ENCODE results near the gene PFN1. TPM values are rescaled to one million over a fixed set of nuclear protein-coding genes. Genes with fewer than 3 reads are reported as not detected.
A peak's percentile ranks its signal among the peaks of the same experiment; 100 is the strongest.

PFN1 gene
- total RNA-seq, 1 experiment from 2014 or later, result 1,459 TPM

DNA sequence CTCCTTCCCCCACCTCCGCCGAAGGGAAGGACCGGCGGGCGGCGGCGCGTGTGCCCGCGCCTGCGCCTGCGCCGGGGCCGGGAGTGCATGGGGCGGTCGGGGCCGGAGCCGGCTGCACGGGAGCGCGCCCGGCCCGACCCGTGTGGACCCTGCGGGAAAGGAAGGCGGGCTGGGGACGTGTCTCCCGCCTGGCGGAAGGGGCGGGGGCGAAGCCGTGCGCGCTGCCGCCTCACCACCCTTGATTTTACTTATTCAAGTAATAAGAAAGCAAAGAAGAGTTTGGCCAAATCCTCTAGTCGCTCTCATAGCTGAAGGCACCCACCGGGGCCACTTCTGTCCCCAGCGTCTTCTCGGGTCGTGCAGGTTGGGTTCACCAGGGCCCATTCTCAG, 596 bp upstream of the PFN1 start:
- BruUV-seq (replicated peaks), result TSS peak; percentile 7
- Histone ChIP-seq H3K4me1 (replicated peaks; ENCODE audit: insufficient read depth) (peaks cover 39% of the 10 kb centered on the region), H3K79me2 (ENCODE audit: low read depth) (peaks cover 51% of the 10 kb centered on the region), H3K9me2 (ENCODE audit: insufficient read depth) (no peaks in the 10 kb centered on the region), H4K20me1 (ENCODE audit: insufficient read depth) (peaks cover 34% of the 10 kb centered on the region), H2AFZ (peak overlapping the region; percentile 74), H3F3A (ENCODE audit: insufficient read depth, low read depth) (peaks cover 78% of the 10 kb centered on the region), H3K27me3 (ENCODE audit: insufficient read depth, low read depth) (no peaks in the 10 kb centered on the region), H3K4me2 (peak overlapping the region; percentile 84), H3K4me3 (peak overlapping the region; percentile 99), H3K9me3 (ENCODE audit: insufficient read depth, low read depth) (no peaks in the 10 kb centered on the region), H3K36me3 (ENCODE audit: low read depth) (peaks cover 21% of the 10 kb centered on the region), H3K27ac (peak overlapping the region; percentile 99)
- ChIA-PET CTCF (interaction anchor here (0.6 kb wide), 1 partner anchor 156 kb away, joined by 3 read pairs; no protein-coding TSS in a partner anchor), POLR2A (ENCODE audit: unreplicated experiment) (interaction anchor here (0.6 to 3.0 kb wide), 4 partner anchors 9 to 269 kb away, joined by 3 to 42 read pairs (median 8); partner anchors contain the start of genes RNF167, SLC25A11 and SPAG7)
- peak; percentile 71 to 92 for DNase-seq
- intact Hi-C loops (cut with micrococcal nuclease; ENCODE audit: unreplicated experiment), result loop anchor here (1.0 to 10.0 kb wide), 6 partner anchors 9 to 239 kb away; partner anchors contain the start of genes ARRB2, INCA1, KIF1C and MINK1
- no peak for TF ChIP-seq EZH2 (IDR thresholded peaks at IDR 0.05; ENCODE audit: low read depth)
- TF ChIP-seq, protein P1, sequence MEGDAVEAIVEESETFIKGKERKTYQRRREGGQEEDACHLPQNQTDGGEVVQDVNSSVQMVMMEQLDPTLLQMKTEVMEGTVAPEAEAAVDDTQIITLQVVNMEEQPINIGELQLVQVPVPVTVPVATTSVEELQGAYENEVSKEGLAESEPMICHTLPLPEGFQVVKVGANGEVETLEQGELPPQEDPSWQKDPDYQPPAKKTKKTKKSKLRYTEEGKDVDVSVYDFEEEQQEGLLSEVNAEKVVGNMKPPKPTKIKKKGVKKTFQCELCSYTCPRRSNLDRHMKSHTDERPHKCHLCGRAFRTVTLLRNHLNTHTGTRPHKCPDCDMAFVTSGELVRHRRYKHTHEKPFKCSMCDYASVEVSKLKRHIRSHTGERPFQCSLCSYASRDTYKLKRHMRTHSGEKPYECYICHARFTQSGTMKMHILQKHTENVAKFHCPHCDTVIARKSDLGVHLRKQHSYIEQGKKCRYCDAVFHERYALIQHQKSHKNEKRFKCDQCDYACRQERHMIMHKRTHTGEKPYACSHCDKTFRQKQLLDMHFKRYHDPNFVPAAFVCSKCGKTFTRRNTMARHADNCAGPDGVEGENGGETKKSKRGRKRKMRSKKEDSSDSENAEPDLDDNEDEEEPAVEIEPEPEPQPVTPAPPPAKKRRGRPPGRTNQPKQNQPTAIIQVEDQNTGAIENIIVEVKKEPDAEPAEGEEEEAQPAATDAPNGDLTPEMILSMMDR (conservative IDR thresholded peaks at IDR 0.05), result no peak

DNA sequence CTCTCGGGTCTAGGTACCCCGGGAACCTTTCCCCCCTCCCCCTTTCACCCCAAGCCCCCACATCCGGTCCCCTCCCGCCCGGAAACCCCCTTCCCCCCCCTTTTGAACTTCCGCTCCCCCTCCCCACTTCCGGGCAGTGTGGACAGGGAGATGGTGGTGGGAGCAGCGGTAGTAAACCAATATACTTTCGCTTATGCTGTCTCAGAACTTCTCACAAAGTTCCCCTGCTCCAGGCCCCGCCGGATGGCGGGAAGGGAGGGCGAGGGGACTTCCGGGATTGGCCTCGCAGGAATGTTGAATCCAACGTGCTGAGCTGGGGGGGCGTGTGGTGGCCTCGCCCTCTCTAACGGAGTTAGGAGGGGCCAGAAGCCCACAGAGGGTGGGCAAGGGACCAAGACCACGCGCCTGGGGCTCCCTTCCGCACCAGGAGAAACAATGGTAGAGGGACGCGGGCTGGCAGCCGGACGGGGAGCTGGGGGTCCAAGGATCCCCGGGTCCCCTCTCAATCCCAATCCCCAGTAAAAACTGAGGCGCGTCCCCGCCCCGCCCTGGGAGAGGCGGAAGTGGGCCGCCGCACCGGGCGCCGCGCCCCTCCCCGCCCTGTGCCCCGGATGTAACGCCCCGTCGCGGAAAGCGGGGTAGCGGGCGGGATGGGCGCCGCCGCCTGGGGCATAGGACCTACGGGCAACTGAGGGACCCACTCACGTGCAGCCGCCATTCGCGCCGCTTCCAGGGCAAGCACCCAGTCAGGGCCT, 742 bp downstream of the PFN1 start:
- TF ChIP-seq, protein P1 (conservative IDR thresholded peaks at IDR 0.05), result no peak
- no peak for TF ChIP-seq EZH2 (IDR thresholded peaks at IDR 0.05; ENCODE audit: low read depth)
- peak in 1 of 2 experiments; percentile 58 for DNase-seq
- CTCF ChIA-PET, result interaction anchor here (0.6 kb wide), 1 partner anchor 39 kb away, joined by 3 read pairs; no protein-coding TSS in a partner anchor
- H3K27me3 ChIP-seq (ENCODE audit: insufficient read depth, low read depth), result no peaks in the 10 kb centered on the region
- H4K20me1 ChIP-seq (ENCODE audit: insufficient read depth), result peaks cover 39% of the 10 kb centered on the region
- POLR2A ChIA-PET (ENCODE audit: unreplicated experiment), result interaction anchor here (0.6 to 3.0 kb wide), 4 partner anchors 7 to 157 kb away, joined by 3 to 42 read pairs (median 8); partner anchors contain the start of genes RNF167, SLC25A11 and SPAG7
- H3K9me3 ChIP-seq (ENCODE audit: insufficient read depth, low read depth), result no peaks in the 10 kb centered on the region
- peak overlapping the region; percentile 78; the same call in 1 of the 2 replicates for H2AFZ ChIP-seq
- H3F3A ChIP-seq (ENCODE audit: insufficient read depth, low read depth), result peaks cover 85% of the 10 kb centered on the region
- H3K36me3 ChIP-seq (ENCODE audit: low read depth), result peaks cover 28% of the 10 kb centered on the region
- H3K9me2 ChIP-seq (ENCODE audit: insufficient read depth), result no peaks in the 10 kb centered on the region
- BruUV-seq (replicated peaks), result no TSS peak
- H3K4me2 ChIP-seq, result peak overlapping the region; percentile 84
- H3K27ac ChIP-seq, result peak overlapping the region; percentile 99
- peaks cover 65% of the 10 kb centered on the region for H3K79me2 ChIP-seq (ENCODE audit: low read depth)
- intact Hi-C loops (cut with micrococcal nuclease; ENCODE audit: unreplicated experiment), result loop anchor here (1.0 to 10.0 kb wide), 3 partner anchors 39 to 113 kb away; partner anchors contain the start of genes INCA1, KIF1C and MINK1
- H3K4me1 ChIP-seq (replicated peaks; ENCODE audit: insufficient read depth), result peaks cover 39% of the 10 kb centered on the region
- peak overlapping the region; percentile 99 for H3K4me3 ChIP-seq

DNA sequence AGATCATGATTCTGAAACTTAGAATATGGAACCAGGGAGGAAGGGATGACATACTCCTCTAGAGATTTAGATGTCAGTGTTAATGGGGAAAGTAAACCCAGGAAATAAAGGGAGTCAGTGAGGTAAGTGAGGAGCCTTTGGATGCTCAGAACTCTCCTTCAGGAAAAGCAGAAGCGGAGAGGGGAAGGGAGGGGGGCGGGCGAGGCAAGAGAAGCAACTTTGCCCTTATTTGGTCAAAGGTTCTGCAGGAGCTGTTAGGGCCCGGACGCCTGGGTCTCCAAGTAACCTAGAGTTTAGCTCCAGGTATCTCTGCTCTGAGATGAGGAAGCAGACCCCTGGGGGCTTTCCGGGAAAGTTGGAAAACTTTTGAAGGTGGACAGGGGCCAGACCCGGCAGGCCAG, 1.3 kb downstream of the PFN1 start:
- Histone ChIP-seq H3K36me3 (ENCODE audit: low read depth) (peaks cover 29% of the 10 kb centered on the region), H3K4me3 (peak overlapping the region; percentile 99), H3K9me3 (ENCODE audit: insufficient read depth, low read depth) (no peaks in the 10 kb centered on the region), H3K4me1 (replicated peaks; ENCODE audit: insufficient read depth) (peaks cover 39% of the 10 kb centered on the region), H3K4me2 (peak overlapping the region; percentile 84), H3K79me2 (ENCODE audit: low read depth) (peaks cover 71% of the 10 kb centered on the region), H3F3A (ENCODE audit: insufficient read depth, low read depth) (peaks cover 90% of the 10 kb centered on the region), H4K20me1 (ENCODE audit: insufficient read depth) (peaks cover 39% of the 10 kb centered on the region), H3K27ac (peak overlapping the region; percentile 99), H2AFZ (no peak overlapping the region), H3K27me3 (ENCODE audit: insufficient read depth, low read depth) (no peaks in the 10 kb centered on the region), H3K9me2 (ENCODE audit: insufficient read depth) (no peaks in the 10 kb centered on the region)
- no peak for DNase-seq
- TF ChIP-seq, protein P1 (conservative IDR thresholded peaks at IDR 0.05), result no peak
- TF ChIP-seq EZH2 (IDR thresholded peaks at IDR 0.05; ENCODE audit: low read depth), result no peak
- intact Hi-C loops (cut with micrococcal nuclease; ENCODE audit: unreplicated experiment), result loop anchor here (10.0 kb wide), 1 partner anchor 112 kb away; the partner anchor contains the start of gene MINK1
- CTCF ChIA-PET, result no interaction called here
- POLR2A ChIA-PET (ENCODE audit: unreplicated experiment), result interaction anchor here (3.0 kb wide), 1 partner anchor 21 kb away, joined by 42 read pairs; the partner anchor contains the start of gene SPAG7
- no TSS peak for BruUV-seq (replicated peaks)

All from PC-9 (cell line).